HG02610 (cell line): ENCODE results near the gene CAMK1D.

Experiments
- ATAC-seq: cut with Tn5 transposase; IDR thresholded peaks from one replicate; pipeline ENCODE4 v1.9.1; 2021; ENCODE audit warnings: mild to moderate bottlenecking, moderate library complexity; ENCODE audit not compliant: unreplicated experiment

CAMK1D gene

GRCh38 chr10:12614177-12614995 lies 265.0 kb downstream of the CAMK1D start:
- no peak for ATAC-seq

GRCh38 chr10:12615296-12616220 lies 266.2 kb downstream of the CAMK1D start:
- ATAC-seq: no peak

- ATAC-seq: peak; percentile 44
These were observed 268.1 kb downstream of the CAMK1D start for GRCh38 chr10:12617191-12618175.

- no peak for ATAC-seq
These were observed 272.7 kb downstream of the CAMK1D start for GRCh38 chr10:12622016-12622415.

GRCh38 chr10:12622691-12623090 lies 273.3 kb downstream of the CAMK1D start:
- no peak for ATAC-seq

- ATAC-seq: no peak
These were observed 276.2 kb downstream of the CAMK1D start for GRCh38 chr10:12625393-12626023.

- ATAC-seq: no peak
These were observed 278.8 kb downstream of the CAMK1D start for GRCh38 chr10:12628153-12628552.

GRCh38 chr10:12628964-12629766 lies 279.8 kb downstream of the CAMK1D start:
- ATAC-seq: no peak

GRCh38 chr10:12629767-12630165 lies 280.4 kb downstream of the CAMK1D start:
- no peak for ATAC-seq

GRCh38 chr10:12631216-12631615 lies 281.9 kb downstream of the CAMK1D start:
- no peak for ATAC-seq

- no peak for ATAC-seq
These were observed 282.6 kb downstream of the CAMK1D start for GRCh38 chr10:12631787-12632562.

GRCh38 chr10:12633776-12634620 lies 284.7 kb downstream of the CAMK1D start:
- ATAC-seq: peak; percentile 36

- no peak for ATAC-seq
These were observed 285.2 kb downstream of the CAMK1D start for GRCh38 chr10:12634621-12634931.

GRCh38 chr10:12635127-12635541 lies 285.8 kb downstream of the CAMK1D start:
- no peak for ATAC-seq

- ATAC-seq: no peak
These were observed 287.2 kb downstream of the CAMK1D start for GRCh38 chr10:12636571-12636970.

- no peak for ATAC-seq
These were observed 288.3 kb downstream of the CAMK1D start for GRCh38 chr10:12637649-12638048.

- no peak for ATAC-seq
These were observed 288.8 kb downstream of the CAMK1D start for GRCh38 chr10:12638103-12638502.

GRCh38 chr10:12638781-12639180 lies 289.4 kb downstream of the CAMK1D start:
- ATAC-seq: no peak
